Measurements from ENCODE around the gene KCNQ2. TPM values are rescaled to one million over a fixed set of nuclear protein-coding genes. Genes with fewer than 3 reads are reported as not detected.

The KCNQ2 gene
- total and polyA plus RNA-seq, 2 experiments from 2014 or later: 68.5 to 92.4 TPM

- Histone ChIP-seq H3K27me3 (ENCODE audit: insufficient read depth) (no peaks in the 10 kb centered on the region), H3K36me3 (ENCODE audit: insufficient read depth) (no peaks in the 10 kb centered on the region), H3F3A (replicated peaks; ENCODE audit: low read depth) (0 out of 2 replicates have a peak, but pooled peaks cover 5% of the 10 kb centered on the region), H2AFZ (no peak overlapping the region), H3K79me2 (replicated peaks; ENCODE audit: insufficient read depth) (no peaks in the 10 kb centered on the region), H3K9me2 (ENCODE audit: insufficient read depth) (peaks cover 6% of the 10 kb centered on the region; the same call in 1 of the 2 replicates), H3K4me1 (ENCODE audit: insufficient read depth) (peaks cover 3% of the 10 kb centered on the region; the same call in 1 of the 2 replicates), H3K4me2 (no peak overlapping the region), H4K20me1 (replicated peaks; ENCODE audit: insufficient read depth) (no peaks in the 10 kb centered on the region), H3K27ac (ENCODE audit: low read depth) (no peak overlapping the region), H3K4me3 (no peak overlapping the region)
- ATAC-seq (no peak), DNase-seq (ENCODE audit: low spot score) (no peak)
- TF ChIP-seq CREB1 (CRISPR knock-in tag; IDR thresholded peaks at IDR 0.05; ENCODE audit: low read depth): no peak
- no peak for TF ChIP-seq ZNF114 (CRISPR knock-in tag; IDR thresholded peaks at IDR 0.05)
- TF ChIP-seq ETS1 (IDR thresholded peaks at IDR 0.05): no peak
- no peak for TF ChIP-seq ZNF462 (CRISPR knock-in tag; IDR thresholded peaks at IDR 0.05)
- no peak for TF ChIP-seq ZNF331 (CRISPR knock-in tag; IDR thresholded peaks at IDR 0.05; ENCODE audit: low read depth)
- TF ChIP-seq REST (IDR thresholded peaks at IDR 0.05; ENCODE audit: unreplicated experiment): no peak
- no peak for TF ChIP-seq STAT1 (IDR thresholded peaks at IDR 0.05; ENCODE audit: unreplicated experiment)
- TF ChIP-seq JUNB (IDR thresholded peaks at IDR 0.05; ENCODE audit: unreplicated experiment): no peak
- no peak for TF ChIP-seq EZH2 (IDR thresholded peaks at IDR 0.05; ENCODE audit: low read depth, unreplicated experiment)
- no peak for TF ChIP-seq POLR2AphosphoS5 (IDR thresholded peaks at IDR 0.05; ENCODE audit: low read depth)
- no peak for TF ChIP-seq NANOG (IDR thresholded peaks at IDR 0.05; ENCODE audit: borderline replicate concordance)
- TF ChIP-seq CTCF (conservative IDR thresholded peaks at IDR 0.05; ENCODE audit: low read depth in 2 of 2): no peak
- no peak for TF ChIP-seq EZH2phosphoT487 (IDR thresholded peaks at IDR 0.05; ENCODE audit: unreplicated experiment)
- no peak overlapping the region for H3K4me3 Mint-ChIP-seq
- H3K4me1 Mint-ChIP-seq: peaks cover 17% of the 10 kb centered on the region
- peaks cover 14% of the 10 kb centered on the region for H3K27me3 Mint-ChIP-seq (ENCODE audit: insufficient read depth, low read depth, poor library complexity)
- no peaks in the 10 kb centered on the region for H3K36me3 Mint-ChIP-seq (ENCODE audit: low read depth)
- no peaks in the 10 kb centered on the region for H3K9me3 Mint-ChIP-seq
- H3K27ac Mint-ChIP-seq: no peak overlapping the region
Observed at GRCh38 chr20:63407928-63408683, 64.3 kb downstream of the KCNQ2 start.

Measured in GM23338 (cell line).